HEK293 (cell line): ENCODE results near the gene MAPKAP1.

Experiments
- CTCF ChIA-PET: fragments of 350-600 bp; formaldehyde crosslinking; extraction: SDS; loops from one replicate; lab custom pipeline; 2021; ENCODE audit warnings: antibody characterized with exemption; lab: Yijun Ruan, JAX
- POLR2A ChIA-PET: fragments of 300-600 bp; formaldehyde crosslinking; extraction: SDS; loops from one replicate; lab custom pipeline; 2020; ENCODE audit warnings: antibody characterized with exemption, inconsistent platforms; lab: Yijun Ruan, JAX
- H3K27ac ChIP-seq: fragments of 200-500 bp; sonication (Bioruptor generic); 2 replicates; pipeline ENCODE4 v1.5.1; 2014; ENCODE audit warnings: low read depth, low read length, control low read depth, inconsistent platforms; ENCODE audit errors: extremely low read depth
- H3K36me3 ChIP-seq, 2 experiments: fragments of 200-500 bp in 1 of 2; sonication (Bioruptor generic) in 1 of 2; 1 replicate in 1 of 2; 2 replicates in 1 of 2; pipeline ENCODE4 v1.5.1; 2014 to 2017; ENCODE audit warnings: inconsistent platforms in 2 of 2, low read length in 2 of 2; ENCODE audit not compliant: control insufficient read depth in 2 of 2, insufficient read depth in 1 of 2
- H3K4me1 ChIP-seq: fragments of 200-500 bp; sonication (Bioruptor generic); 2 replicates; pipeline ENCODE4 v1.5.1; 2014; ENCODE audit warnings: mild to moderate bottlenecking, low read length, inconsistent platforms; ENCODE audit not compliant: control insufficient read depth, insufficient read depth
- H3K4me3 ChIP-seq: 2 replicates; pipeline ENCODE4 v1.5.1; 2011; ENCODE audit warnings: low read depth, mild to moderate bottlenecking, control low read depth, low read length, moderate library complexity
- H3K9me3 ChIP-seq: fragments of 200-500 bp; sonication (Bioruptor generic); 2 replicates; pipeline ENCODE4 v1.5.1; 2014; ENCODE audit warnings: low read depth, low read length, inconsistent platforms; ENCODE audit not compliant: control insufficient read depth, insufficient read depth
- EGR2 ChIP-seq: fragments of 450-650 bp; formaldehyde crosslinking; IDR thresholded peaks from 2 replicates; pipeline ENCODE4 v1.5.1; 2016; ENCODE audit warnings: low read depth, missing biosample characterization, missing genetic modification characterization
- GLIS1 ChIP-seq: fragments of 450-650 bp; formaldehyde crosslinking; IDR thresholded peaks from 2 replicates; pipeline ENCODE4 v1.5.1; 2016; ENCODE audit warnings: missing biosample characterization, missing genetic modification characterization
- SALL2 ChIP-seq: fragments of 450-650 bp; formaldehyde crosslinking; IDR thresholded peaks from 2 replicates; pipeline ENCODE4 v1.5.0; 2017; ENCODE audit warnings: missing biosample characterization, mild to moderate bottlenecking, missing genetic modification characterization, borderline replicate concordance
- ZBTB10 ChIP-seq: fragments of 450-650 bp; formaldehyde crosslinking; IDR thresholded peaks from 2 replicates; pipeline ENCODE4 v1.5.1; 2016; ENCODE audit warnings: missing biosample characterization, missing genetic modification characterization
- ZBTB17 ChIP-seq: fragments of 450-650 bp; formaldehyde crosslinking; IDR thresholded peaks from 2 replicates; pipeline ENCODE4 v1.5.1; 2016; ENCODE audit warnings: missing biosample characterization, missing genetic modification characterization
- ZBTB48 ChIP-seq: fragments of 450-650 bp; formaldehyde crosslinking; IDR thresholded peaks from 2 replicates; pipeline ENCODE4 v1.5.1; 2016; ENCODE audit warnings: missing biosample characterization, missing genetic modification characterization
- ZIC2 ChIP-seq: fragments of 450-650 bp; formaldehyde crosslinking; IDR thresholded peaks from 2 replicates; pipeline ENCODE4 v1.5.1; 2016; ENCODE audit warnings: missing biosample characterization, missing genetic modification characterization
- ZNF10 ChIP-seq: fragments of 450-650 bp; formaldehyde crosslinking; IDR thresholded peaks from 2 replicates; pipeline ENCODE4 v1.5.1; 2017; ENCODE audit warnings: missing biosample characterization, missing genetic modification characterization
- ZNF138 ChIP-seq: fragments of 450-650 bp; formaldehyde crosslinking; IDR thresholded peaks from 2 replicates; pipeline ENCODE4 v1.5.1; 2016; ENCODE audit warnings: missing biosample characterization, missing genetic modification characterization, borderline replicate concordance
- ZNF140 ChIP-seq: fragments of 450-650 bp; formaldehyde crosslinking; IDR thresholded peaks from 2 replicates; pipeline ENCODE4 v1.5.1; 2016; ENCODE audit warnings: missing biosample characterization, missing genetic modification characterization
- ZNF16 ChIP-seq: fragments of 450-650 bp; formaldehyde crosslinking; IDR thresholded peaks from 2 replicates; pipeline ENCODE4 v1.5.1; 2016; ENCODE audit warnings: low read depth, missing biosample characterization, missing genetic modification characterization
- ZNF248 ChIP-seq: fragments of 450-650 bp; formaldehyde crosslinking; IDR thresholded peaks from 2 replicates; pipeline ENCODE4 v1.5.1; 2017; ENCODE audit warnings: missing biosample characterization, missing genetic modification characterization
- ZNF335 ChIP-seq: fragments of 450-650 bp; formaldehyde crosslinking; conservative IDR thresholded peaks from 2 replicates; pipeline ENCODE4 v1.5.1; 2016; ENCODE audit warnings: missing biosample characterization, missing genetic modification characterization
- ZNF341 ChIP-seq: fragments of 450-650 bp; formaldehyde crosslinking; IDR thresholded peaks from 2 replicates; pipeline ENCODE4; 2016; ENCODE audit warnings: low read depth, missing biosample characterization, missing genetic modification characterization
- ZNF416 ChIP-seq: fragments of 450-650 bp; formaldehyde crosslinking; IDR thresholded peaks from 2 replicates; pipeline ENCODE4 v1.5.1; 2016; ENCODE audit warnings: missing biosample characterization, missing genetic modification characterization
- ZNF561 ChIP-seq: fragments of 450-650 bp; IDR thresholded peaks from 2 replicates; pipeline ENCODE4 v1.5.1; 2018; ENCODE audit warnings: missing biosample characterization, missing genetic modification characterization, borderline replicate concordance
- ZNF747 ChIP-seq: fragments of 450-650 bp; formaldehyde crosslinking; IDR thresholded peaks from 2 replicates; pipeline ENCODE4 v1.5.1; 2016; ENCODE audit warnings: missing biosample characterization, missing genetic modification characterization
- TF ChIP-seq, protein P1 (sequence below): fragments of 450-650 bp; formaldehyde crosslinking; IDR thresholded peaks from 2 replicates; pipeline ENCODE4 v1.5.1; 2016; ENCODE audit warnings: missing biosample characterization, missing genetic modification characterization
- TF ChIP-seq, protein P2 (sequence below): fragments of 450-650 bp; formaldehyde crosslinking; IDR thresholded peaks from 2 replicates; pipeline ENCODE4 v1.5.1; 2017; ENCODE audit warnings: missing biosample characterization, missing genetic modification characterization
- TF ChIP-seq, protein P3 (sequence below): fragments of 450-650 bp; formaldehyde crosslinking; IDR thresholded peaks from 2 replicates; pipeline ENCODE4 v1.5.1; 2016; ENCODE audit warnings: missing biosample characterization, missing genetic modification characterization
- TF ChIP-seq, protein P4 (sequence below): fragments of 450-650 bp; formaldehyde crosslinking; IDR thresholded peaks from 2 replicates; pipeline ENCODE4 v1.5.1; 2016; ENCODE audit warnings: missing biosample characterization, missing genetic modification characterization

MAPKAP1 gene

GRCh38 chr9:125681086-125681622 is 25.9 kb downstream of the MAPKAP1 start:
- Histone ChIP-seq H3K4me1 (peaks cover 7% of the 10 kb centered on the region; the same call in 1 of the 2 replicates), H3K9me3 (no peaks in the 10 kb centered on the region), H3K36me3 (no peaks in the 10 kb centered on the region), H3K27ac (no peak overlapping the region), H3K4me3 (no peak overlapping the region)
- TF ChIP-seq EGR2: no peak
- 0 out of 2 replicates have a peak, but pooled peaks have one; percentile 39 for TF ChIP-seq ZNF335 (tag by site-specific recombination)
- TF ChIP-seq ZNF561: no peak
- no peak for TF ChIP-seq ZNF747
- TF ChIP-seq ZNF248 (tag by site-specific recombination): no peak
- TF ChIP-seq ZNF10 (tag by site-specific recombination): no peak
- 0 out of 2 replicates have a peak, but pooled peaks have one; percentile 21 for TF ChIP-seq ZIC2
- TF ChIP-seq ZBTB48: 0 out of 2 replicates have a peak, but pooled peaks have one; percentile 24
- peak; percentile 61 for TF ChIP-seq GLIS1
- TF ChIP-seq, protein P1, sequence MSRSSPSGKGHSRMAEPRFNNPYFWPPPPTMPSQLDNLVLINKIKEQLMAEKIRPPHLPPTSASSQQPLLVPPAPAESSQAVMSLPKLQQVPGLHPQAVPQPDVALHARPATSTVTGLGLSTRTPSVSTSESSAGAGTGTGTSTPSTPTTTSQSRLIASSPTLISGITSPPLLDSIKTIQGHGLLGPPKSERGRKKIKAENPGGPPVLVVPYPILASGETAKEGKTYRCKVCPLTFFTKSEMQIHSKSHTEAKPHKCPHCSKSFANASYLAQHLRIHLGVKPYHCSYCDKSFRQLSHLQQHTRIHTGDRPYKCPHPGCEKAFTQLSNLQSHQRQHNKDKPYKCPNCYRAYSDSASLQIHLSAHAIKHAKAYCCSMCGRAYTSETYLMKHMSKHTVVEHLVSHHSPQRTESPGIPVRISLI (tag by site-specific recombination): no peak
- TF ChIP-seq ZNF138 (tag by site-specific recombination): no peak
- TF ChIP-seq ZNF341 (tag by site-specific recombination): no peak
- TF ChIP-seq ZNF140 (tag by site-specific recombination): no peak
- TF ChIP-seq ZBTB17 (tag by site-specific recombination): peak; percentile 42
- no peak for TF ChIP-seq ZNF416 (tag by site-specific recombination)
- TF ChIP-seq ZNF16 (tag by site-specific recombination): no peak
- TF ChIP-seq ZBTB10 (tag by site-specific recombination): no peak
- TF ChIP-seq SALL2 (tag by site-specific recombination): no peak
- TF ChIP-seq, protein P2, sequence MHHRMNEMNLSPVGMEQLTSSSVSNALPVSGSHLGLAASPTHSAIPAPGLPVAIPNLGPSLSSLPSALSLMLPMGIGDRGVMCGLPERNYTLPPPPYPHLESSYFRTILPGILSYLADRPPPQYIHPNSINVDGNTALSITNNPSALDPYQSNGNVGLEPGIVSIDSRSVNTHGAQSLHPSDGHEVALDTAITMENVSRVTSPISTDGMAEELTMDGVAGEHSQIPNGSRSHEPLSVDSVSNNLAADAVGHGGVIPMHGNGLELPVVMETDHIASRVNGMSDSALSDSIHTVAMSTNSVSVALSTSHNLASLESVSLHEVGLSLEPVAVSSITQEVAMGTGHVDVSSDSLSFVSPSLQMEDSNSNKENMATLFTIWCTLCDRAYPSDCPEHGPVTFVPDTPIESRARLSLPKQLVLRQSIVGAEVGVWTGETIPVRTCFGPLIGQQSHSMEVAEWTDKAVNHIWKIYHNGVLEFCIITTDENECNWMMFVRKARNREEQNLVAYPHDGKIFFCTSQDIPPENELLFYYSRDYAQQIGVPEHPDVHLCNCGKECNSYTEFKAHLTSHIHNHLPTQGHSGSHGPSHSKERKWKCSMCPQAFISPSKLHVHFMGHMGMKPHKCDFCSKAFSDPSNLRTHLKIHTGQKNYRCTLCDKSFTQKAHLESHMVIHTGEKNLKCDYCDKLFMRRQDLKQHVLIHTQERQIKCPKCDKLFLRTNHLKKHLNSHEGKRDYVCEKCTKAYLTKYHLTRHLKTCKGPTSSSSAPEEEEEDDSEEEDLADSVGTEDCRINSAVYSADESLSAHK (tag by site-specific recombination): no peak
- TF ChIP-seq, protein P3, sequence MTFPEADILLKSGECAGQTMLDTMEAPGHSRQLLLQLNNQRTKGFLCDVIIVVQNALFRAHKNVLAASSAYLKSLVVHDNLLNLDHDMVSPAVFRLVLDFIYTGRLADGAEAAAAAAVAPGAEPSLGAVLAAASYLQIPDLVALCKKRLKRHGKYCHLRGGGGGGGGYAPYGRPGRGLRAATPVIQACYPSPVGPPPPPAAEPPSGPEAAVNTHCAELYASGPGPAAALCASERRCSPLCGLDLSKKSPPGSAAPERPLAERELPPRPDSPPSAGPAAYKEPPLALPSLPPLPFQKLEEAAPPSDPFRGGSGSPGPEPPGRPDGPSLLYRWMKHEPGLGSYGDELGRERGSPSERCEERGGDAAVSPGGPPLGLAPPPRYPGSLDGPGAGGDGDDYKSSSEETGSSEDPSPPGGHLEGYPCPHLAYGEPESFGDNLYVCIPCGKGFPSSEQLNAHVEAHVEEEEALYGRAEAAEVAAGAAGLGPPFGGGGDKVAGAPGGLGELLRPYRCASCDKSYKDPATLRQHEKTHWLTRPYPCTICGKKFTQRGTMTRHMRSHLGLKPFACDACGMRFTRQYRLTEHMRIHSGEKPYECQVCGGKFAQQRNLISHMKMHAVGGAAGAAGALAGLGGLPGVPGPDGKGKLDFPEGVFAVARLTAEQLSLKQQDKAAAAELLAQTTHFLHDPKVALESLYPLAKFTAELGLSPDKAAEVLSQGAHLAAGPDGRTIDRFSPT: no peak
- TF ChIP-seq, protein P4, sequence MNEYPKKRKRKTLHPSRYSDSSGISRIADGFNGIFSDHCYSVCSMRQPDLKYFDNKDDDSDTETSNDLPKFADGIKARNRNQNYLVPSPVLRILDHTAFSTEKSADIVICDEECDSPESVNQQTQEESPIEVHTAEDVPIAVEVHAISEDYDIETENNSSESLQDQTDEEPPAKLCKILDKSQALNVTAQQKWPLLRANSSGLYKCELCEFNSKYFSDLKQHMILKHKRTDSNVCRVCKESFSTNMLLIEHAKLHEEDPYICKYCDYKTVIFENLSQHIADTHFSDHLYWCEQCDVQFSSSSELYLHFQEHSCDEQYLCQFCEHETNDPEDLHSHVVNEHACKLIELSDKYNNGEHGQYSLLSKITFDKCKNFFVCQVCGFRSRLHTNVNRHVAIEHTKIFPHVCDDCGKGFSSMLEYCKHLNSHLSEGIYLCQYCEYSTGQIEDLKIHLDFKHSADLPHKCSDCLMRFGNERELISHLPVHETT (tag by site-specific recombination): no peak
- CTCF ChIA-PET: interaction anchor here (0.7 kb wide), 1 partner anchor 83 kb away, joined by 3 read pairs; no protein-coding TSS in a partner anchor
- POLR2A ChIA-PET: interaction anchor here (0.6 to 1.2 kb wide), 2 partner anchors 25 to 259 kb away, joined by 3 read pairs; partner anchors contain the start of gene MAPKAP1
